Central memory CD8-positive, alpha-beta T cell (primary cell): ENCODE data around the gene CCNG1.
"Not testable (repeated sequence)": the region's sequence is repeated elsewhere in the genome, so short reads cannot be mapped to it uniquely, and the experiment has no call there.

Experiments
- ATAC-seq: fragments of 150-1000 bp; cut with Tn5 transposase; replicated peaks from 2 replicates; pipeline ENCODE4 v1.10.0; 2022; ENCODE audit warnings: mild to moderate bottlenecking, moderate FRiP score, moderate number of reproducible peaks; ENCODE audit not compliant: poor library complexity, severe bottlenecking; ENCODE audit errors: extremely low read depth
- DNase-seq, 2 donors: peaks; one replicate each; pipeline ENCODE4 v3.0.0; 2021; ENCODE audit warnings: low spot score in 2 of 2
- H3K27ac Mint-ChIP-seq: one replicate; pipeline ENCODE4 v1.8.0; 2022; ENCODE audit warnings: low read depth, mild to moderate bottlenecking, moderate library complexity, mixed read lengths
- H3K27me3 Mint-ChIP-seq: one replicate; pipeline ENCODE4 v1.8.0; 2022; ENCODE audit warnings: mixed read lengths
- H3K36me3 Mint-ChIP-seq: one replicate; pipeline ENCODE4 v1.8.0; 2022; ENCODE audit warnings: mild to moderate bottlenecking, moderate library complexity, mixed read lengths; ENCODE audit not compliant: insufficient read depth
- H3K4me1 Mint-ChIP-seq: one replicate; pipeline ENCODE4 v1.8.0; 2022; ENCODE audit warnings: mixed read lengths
- H3K4me3 Mint-ChIP-seq: one replicate; pipeline ENCODE4 v1.8.0; 2022; ENCODE audit warnings: mild to moderate bottlenecking, moderate library complexity, mixed read lengths
- H3K9me3 Mint-ChIP-seq: one replicate; pipeline ENCODE4 v1.8.0; 2022; ENCODE audit warnings: mixed read lengths

Gene CCNG1

DNA sequence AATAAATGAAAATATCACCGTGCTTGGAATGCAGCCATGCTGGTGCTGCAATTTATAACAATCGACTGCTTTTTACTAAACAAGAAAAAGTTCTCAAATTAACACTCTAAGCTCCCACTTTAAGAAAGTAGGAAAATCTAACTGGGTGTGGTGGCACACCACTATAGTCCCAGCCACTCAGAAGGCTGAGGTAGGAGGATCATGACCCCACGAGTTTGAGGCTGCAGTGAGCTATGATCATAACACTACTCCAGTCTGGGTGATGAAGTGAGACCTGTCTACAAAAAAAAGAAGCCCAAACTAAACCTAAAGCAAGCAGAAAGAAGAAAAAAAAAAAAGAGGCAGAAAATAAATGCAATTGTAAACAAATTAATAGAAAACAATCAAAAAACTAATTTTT, 10.5 kb downstream of the CCNG1 start:
- H3K9me3 Mint-ChIP-seq = no peaks in the 10 kb centered on the region
- no peak overlapping the region for H3K4me3 Mint-ChIP-seq
- no peaks in the 10 kb centered on the region for H3K27me3 Mint-ChIP-seq
- H3K27ac Mint-ChIP-seq = no peak overlapping the region
- H3K4me1 Mint-ChIP-seq = no peaks in the 10 kb centered on the region
- DNase-seq (no peak), ATAC-seq (no peak)
- peaks cover 45% of the 10 kb centered on the region for H3K36me3 Mint-ChIP-seq

- H3K4me3 Mint-ChIP-seq = no peak overlapping the region
- H3K27me3 Mint-ChIP-seq = no peaks in the 10 kb centered on the region
- no peak for ATAC-seq
- H3K9me3 Mint-ChIP-seq = no peaks in the 10 kb centered on the region
- H3K36me3 Mint-ChIP-seq = peaks cover 43% of the 10 kb centered on the region
- no peaks in the 10 kb centered on the region for H3K4me1 Mint-ChIP-seq
- no peak overlapping the region for H3K27ac Mint-ChIP-seq
- no peak for DNase-seq
Observed at GRCh38 chr5:163448491-163448890, 11.1 kb downstream of the CCNG1 start.

- Mint-ChIP-seq H3K4me3 (no peak overlapping the region), H3K27ac (no peak overlapping the region), H3K4me1 (peaks cover 11% of the 10 kb centered on the region), H3K36me3 (peaks cover 38% of the 10 kb centered on the region), H3K27me3 (no peaks in the 10 kb centered on the region), H3K9me3 (no peaks in the 10 kb centered on the region)
- ATAC-seq = no peak
- no peak for DNase-seq
Observed at GRCh38 chr5:163451489-163451888, 14.1 kb downstream of the CCNG1 start.

- ATAC-seq (no peak), DNase-seq (no peak)
- Mint-ChIP-seq H3K27me3 (no peaks in the 10 kb centered on the region), H3K4me1 (peaks cover 24% of the 10 kb centered on the region), H3K9me3 (no peaks in the 10 kb centered on the region), H3K27ac (no peak overlapping the region), H3K4me3 (no peak overlapping the region), H3K36me3 (peaks cover 30% of the 10 kb centered on the region)
Observed at GRCh38 chr5:163453705-163454104, 16.3 kb downstream of the CCNG1 start.

- not testable (repeated sequence) for H3K9me3 Mint-ChIP-seq, ATAC-seq, H3K27me3 Mint-ChIP-seq, DNase-seq, H3K4me3 Mint-ChIP-seq
- H3K36me3 Mint-ChIP-seq = peaks cover 40% of the 10 kb centered on the region
- peak overlapping the region; percentile 39 for H3K27ac Mint-ChIP-seq
- peaks cover 36% of the 10 kb centered on the region for H3K4me1 Mint-ChIP-seq
Observed at GRCh38 chr5:163455406-163455805, 18.0 kb downstream of the CCNG1 start.

DNA sequence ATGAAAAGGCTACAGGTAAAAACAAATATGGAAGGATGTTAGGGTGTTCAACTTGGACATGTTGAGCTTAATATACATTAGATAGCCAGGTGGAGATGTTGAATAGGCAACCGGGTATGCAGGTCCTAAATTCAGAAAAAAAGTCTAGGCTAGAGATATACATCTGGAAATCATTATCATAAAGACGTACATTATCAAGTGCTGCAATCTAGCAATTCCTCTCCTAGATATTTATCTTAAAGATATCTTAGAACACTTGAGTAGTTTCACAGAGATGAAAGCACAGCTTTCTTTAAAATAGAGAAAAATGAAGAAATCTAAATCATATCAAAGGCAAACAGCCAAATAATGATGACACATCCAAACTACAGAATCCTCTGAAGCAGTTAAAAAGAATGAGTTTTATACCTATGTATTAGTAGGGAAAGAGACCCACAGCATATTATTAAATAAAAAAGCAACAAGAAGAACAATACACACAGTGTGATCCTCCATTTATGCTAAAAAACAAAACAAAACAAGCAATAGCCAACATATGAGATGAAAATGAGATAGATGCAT, 18.7 kb downstream of the CCNG1 start:
- Mint-ChIP-seq H3K27me3 (no peaks in the 10 kb centered on the region), H3K9me3 (no peaks in the 10 kb centered on the region), H3K27ac (no peak overlapping the region), H3K36me3 (peaks cover 43% of the 10 kb centered on the region), H3K4me1 (peaks cover 36% of the 10 kb centered on the region), H3K4me3 (no peak overlapping the region)
- no peak for ATAC-seq
- DNase-seq = no peak

GRCh38 chr5:163456840-163457239, 19.4 kb downstream of the CCNG1 start:
- Mint-ChIP-seq H3K27ac (no peak overlapping the region), H3K4me1 (peaks cover 36% of the 10 kb centered on the region), H3K36me3 (peaks cover 43% of the 10 kb centered on the region), H3K9me3 (no peaks in the 10 kb centered on the region), H3K27me3 (no peaks in the 10 kb centered on the region), H3K4me3 (no peak overlapping the region)
- no peak for DNase-seq
- ATAC-seq = no peak

DNA sequence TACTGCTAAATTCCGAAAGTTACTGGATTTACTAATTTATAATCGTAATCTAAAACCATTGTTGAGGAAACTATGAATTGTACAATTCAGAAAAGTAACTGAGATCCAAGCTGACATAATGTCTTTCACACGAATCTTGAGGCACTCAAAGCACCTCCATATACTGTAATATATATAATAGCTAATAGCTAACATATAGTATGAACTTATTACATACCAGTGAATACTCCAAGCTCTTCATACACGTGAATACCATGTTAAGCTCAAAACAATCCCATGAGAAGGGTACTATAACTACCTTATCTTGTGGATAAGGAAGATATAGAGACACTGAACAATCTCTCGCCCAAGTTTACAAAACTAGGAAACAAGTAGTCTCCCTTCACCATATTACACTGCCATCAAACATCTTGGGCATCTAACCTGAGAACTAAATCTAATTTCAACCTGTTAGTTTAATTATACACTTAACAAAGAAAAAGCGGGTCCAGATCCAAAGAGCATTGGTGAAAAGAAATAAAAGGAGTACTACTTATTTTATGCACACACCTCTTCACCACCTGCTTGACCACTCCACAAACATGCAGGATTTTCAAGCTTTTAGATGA, 21.5 kb downstream of the CCNG1 start:
- Mint-ChIP-seq H3K9me3 (no peaks in the 10 kb centered on the region), H3K27me3 (no peaks in the 10 kb centered on the region), H3K4me3 (peak overlapping the region; percentile 95), H3K4me1 (peaks cover 43% of the 10 kb centered on the region), H3K36me3 (peaks cover 40% of the 10 kb centered on the region), H3K27ac (peak overlapping the region; percentile 99)
- ATAC-seq (no peak), DNase-seq (no peak)

- DNase-seq (no peak), ATAC-seq (no peak)
- Mint-ChIP-seq H3K9me3 (no peaks in the 10 kb centered on the region), H3K4me1 (peaks cover 43% of the 10 kb centered on the region), H3K27ac (peak overlapping the region; percentile 99), H3K4me3 (peak overlapping the region; percentile 95), H3K36me3 (peaks cover 43% of the 10 kb centered on the region), H3K27me3 (no peaks in the 10 kb centered on the region)
Observed at GRCh38 chr5:163459462-163459818, 22.0 kb downstream of the CCNG1 start.

GRCh38 chr5:163459819-163460561, 22.6 kb downstream of the CCNG1 start, which contains the start of gene NUDCD2:
Gene NUDCD2 (minus strand): TSS chr5:163460102. CDS start chr5:163460050, 52 bp downstream.
- H3K9me3 Mint-ChIP-seq = no peaks in the 10 kb centered on the region
- peaks cover 40% of the 10 kb centered on the region for H3K4me1 Mint-ChIP-seq
- H3K27ac Mint-ChIP-seq = peak within 1 kb of the TSS; percentile 99
- peak; percentile 79 for ATAC-seq
- no peaks in the 10 kb centered on the region for H3K27me3 Mint-ChIP-seq
- DNase-seq = peak; percentile 91 to 98
- peak within 1 kb of the TSS; percentile 95 for H3K4me3 Mint-ChIP-seq
- H3K36me3 Mint-ChIP-seq = peaks cover 39% of the 10 kb centered on the region

- Mint-ChIP-seq H3K27ac (peak within 1 kb of the TSS; percentile 99), H3K36me3 (peaks cover 36% of the 10 kb centered on the region), H3K27me3 (no peaks in the 10 kb centered on the region), H3K4me3 (peak within 1 kb of the TSS; percentile 95), H3K4me1 (peaks cover 35% of the 10 kb centered on the region), H3K9me3 (no peaks in the 10 kb centered on the region)
- ATAC-seq (no peak), DNase-seq (no peak)
Observed at GRCh38 chr5:163460562-163461171, 23.3 kb downstream of the CCNG1 start, which contains the start of gene HMMR. Gene HMMR (plus strand): TSS chr5:163460632. CDS start chr5:163460693, 61 bp downstream.

GRCh38 chr5:163463063-163463435, 25.7 kb downstream of the CCNG1 start:
- H3K27ac Mint-ChIP-seq = no peak overlapping the region

More at GRCh38 chr5:163463063-163463435, 25.7 kb downstream of the CCNG1 start:
- Mint-ChIP-seq H3K4me1 (peaks cover 20% of the 10 kb centered on the region), H3K36me3 (peaks cover 28% of the 10 kb centered on the region), H3K27me3 (no peaks in the 10 kb centered on the region), H3K4me3 (no peak overlapping the region), H3K9me3 (no peaks in the 10 kb centered on the region)
- DNase-seq (no peak), ATAC-seq (no peak)
